Non-pigmented ciliary epithelial cell (primary cell): Measurements from ENCODE around the gene ATP6V0B.

ENCODE experiments used
- DNase-seq: peaks from one replicate; pipeline ENCODE4 v3.0.0-alpha.2; 2010; ENCODE audit warnings: low read depth

The ATP6V0B gene

DNA sequence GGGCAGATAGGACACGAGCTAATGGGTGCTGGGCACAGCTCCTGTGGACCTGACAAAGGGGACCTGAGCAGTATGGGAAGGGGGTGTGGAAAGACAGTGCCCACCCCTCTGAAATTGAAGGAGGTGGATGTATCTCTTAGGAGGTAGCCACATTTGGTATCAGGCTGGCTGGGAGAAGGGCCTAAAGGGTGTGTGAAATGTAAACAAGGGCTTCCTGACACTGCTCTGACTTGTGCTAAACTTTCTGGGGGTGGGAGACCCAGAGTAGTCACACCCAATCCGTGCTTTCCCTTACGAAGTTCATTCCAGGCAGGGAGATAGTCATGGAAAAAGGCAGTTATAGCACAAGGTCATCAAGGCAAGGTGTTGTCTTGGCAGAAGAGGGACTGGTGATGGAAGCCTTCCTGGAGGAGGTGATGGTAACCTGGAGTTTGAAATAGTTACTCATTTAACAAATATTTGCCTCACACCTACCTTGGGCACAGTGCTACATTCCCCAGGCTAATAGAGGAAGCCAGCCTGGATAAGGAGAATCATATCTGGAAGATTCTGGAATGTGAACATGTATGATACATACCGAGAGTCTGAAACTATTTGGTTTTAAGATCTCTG, 11.3 kb downstream of the ATP6V0B start:
- DNase-seq: no peak

DNA sequence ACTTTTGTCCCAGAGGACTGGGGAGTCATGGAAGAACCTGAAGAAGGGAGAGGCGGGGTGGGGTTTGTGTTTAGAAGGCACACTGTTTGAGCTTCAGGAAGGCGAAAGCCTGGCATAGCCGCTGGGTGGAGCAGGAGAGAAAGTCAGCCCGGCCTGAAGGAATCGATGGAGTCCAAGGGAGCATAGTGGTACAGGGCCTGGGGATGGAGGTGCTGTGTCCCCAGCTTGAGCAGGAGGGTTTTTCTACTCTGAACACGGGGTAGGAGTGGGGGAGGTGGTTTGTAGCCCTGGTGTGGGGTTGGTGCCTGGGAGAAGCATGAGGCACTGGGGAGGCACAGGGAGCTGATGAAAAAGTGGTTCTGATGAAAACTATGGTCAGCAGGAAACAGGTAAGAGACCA, 12.0 kb downstream of the ATP6V0B start:
- DNase-seq: no peak

DNA sequence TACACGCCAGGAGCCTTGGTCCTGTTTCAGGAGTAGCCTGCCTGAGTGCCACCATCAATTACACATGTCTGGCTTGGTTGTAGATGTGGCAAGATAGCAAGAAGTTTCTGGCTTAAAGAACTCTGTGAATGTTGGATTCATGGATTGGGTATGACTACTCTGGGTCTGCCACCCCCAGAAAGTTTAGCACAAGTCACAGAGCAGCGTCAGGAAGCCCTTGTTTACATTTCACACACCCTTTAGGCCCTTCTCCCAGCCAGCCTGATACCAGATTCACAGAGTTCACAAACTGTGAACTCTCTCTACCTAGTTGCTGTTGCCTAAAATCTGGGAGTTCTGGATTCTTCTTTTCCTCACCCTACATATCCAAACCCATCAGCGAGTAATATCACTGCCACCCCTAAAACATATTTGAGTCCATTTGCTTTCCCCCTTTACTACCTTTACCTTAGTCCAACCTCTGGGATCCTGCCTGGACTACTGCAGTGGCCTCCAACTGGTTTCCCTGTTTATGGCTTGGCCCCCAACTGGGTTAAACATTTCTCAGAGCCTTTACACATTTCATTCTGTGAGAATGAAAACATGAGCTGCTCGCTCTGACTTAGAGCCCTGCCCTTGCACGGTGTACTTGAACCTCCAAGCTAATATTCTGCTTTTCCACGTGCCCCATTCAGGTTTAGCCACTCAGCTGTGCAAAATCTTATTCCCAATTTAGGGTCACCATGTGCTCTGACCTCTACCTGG, 12.6 kb downstream of the ATP6V0B start:
- no peak for DNase-seq

DNA sequence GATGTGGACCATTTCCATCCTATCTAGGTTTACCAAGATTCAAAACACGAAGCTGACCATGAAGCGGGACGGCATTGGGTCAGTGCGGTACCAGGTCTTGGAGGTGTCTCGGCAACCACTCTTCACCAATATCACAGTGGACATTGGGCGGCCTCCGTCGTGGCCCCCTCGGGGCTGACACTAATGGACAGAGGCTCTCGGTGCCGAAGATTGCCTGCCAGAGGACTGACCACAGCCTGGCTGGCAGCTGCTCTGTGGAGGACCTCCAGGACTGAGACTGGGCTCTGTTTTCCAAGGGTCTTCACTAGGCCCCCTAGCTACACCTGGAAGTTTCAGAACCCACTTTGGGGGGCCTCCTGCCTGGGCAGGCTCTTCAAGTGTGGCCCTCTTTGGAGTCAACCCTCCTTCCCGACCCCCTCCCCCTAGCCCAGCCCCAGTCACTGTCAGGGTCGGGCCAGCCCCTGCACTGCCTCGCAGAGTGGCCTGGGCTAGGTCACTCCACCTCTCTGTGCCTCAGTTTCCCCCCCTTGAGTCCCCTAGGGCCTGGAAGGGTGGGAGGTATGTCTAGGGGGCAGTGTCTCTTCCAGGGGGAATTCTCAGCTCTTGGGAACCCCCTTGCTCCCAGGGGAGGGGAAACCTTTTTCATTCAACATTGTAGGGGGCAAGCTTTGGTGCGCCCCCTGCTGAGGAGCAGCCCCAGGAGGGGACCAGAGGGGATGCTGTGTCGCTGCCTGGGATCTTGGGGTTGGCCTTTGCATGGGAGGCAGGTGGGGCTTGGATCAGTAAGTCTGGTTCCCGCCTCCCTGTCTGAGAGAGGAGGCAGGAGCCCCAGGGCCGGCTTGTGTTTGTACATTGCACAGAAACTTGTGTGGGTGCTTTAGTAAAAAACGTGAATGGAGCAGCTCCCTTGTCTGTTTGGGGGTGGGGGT, 15.8 kb downstream of the ATP6V0B start:
- DNase-seq: no peak

DNA sequence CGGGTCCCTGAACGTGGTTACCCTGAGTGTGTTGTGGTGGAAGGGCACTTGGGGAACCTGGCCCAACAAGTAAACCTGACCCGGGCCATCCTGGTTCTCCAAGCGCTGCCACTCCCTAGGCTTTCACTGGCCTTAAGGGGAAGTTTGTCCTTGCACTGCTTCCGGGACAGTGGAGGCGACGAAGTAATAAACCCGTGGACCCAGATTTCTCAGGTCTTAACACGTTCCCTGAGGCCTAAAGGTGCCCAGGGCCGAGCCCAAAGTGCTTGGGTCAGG, 16.4 kb downstream of the ATP6V0B start:
- no peak for DNase-seq

DNA sequence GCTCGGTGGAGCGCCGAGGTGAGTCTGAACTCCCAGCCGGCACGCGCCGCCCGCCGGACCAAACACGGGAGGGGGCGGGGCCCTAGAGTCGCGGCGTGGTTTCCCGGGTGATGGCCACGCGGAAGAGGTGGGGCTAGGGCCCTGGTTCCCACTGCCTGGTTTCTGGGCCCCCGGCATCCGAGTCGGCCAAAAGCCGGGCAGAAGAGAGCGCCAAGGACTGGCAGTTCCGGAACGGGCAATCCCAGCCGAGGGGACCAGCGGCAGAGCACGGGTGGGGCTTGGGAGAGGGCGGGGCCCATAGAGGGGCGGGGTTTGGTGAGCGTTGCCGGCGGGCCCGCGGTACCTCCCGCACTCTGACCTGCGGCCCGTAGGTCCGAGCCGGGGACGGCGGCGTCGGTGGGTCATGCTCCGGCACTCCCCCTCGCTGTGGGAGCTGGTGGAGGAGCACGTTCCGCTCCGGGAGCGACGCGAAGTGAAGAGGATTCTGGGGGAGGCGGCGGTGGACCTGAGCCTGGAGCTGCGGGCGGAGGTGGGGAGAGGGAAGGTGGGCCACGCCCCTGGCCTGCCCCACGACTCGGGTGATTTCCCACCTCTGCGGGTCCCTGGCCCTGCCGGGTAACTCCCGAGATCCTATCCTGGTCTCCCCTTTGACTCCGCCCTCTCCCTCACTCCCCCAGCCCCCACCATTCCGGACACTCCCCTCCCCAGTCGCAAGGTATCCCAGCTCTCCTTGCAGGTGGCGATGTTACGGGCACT, 16.9 kb downstream of the ATP6V0B start, which contains the start of gene CCDC24:
Gene CCDC24, plus strand, starts transcription at position 124 of the 756 bp plus-strand sequence. Its CDS starts 280 bp downstream, at position 404.
- DNase-seq: no peak

DNA sequence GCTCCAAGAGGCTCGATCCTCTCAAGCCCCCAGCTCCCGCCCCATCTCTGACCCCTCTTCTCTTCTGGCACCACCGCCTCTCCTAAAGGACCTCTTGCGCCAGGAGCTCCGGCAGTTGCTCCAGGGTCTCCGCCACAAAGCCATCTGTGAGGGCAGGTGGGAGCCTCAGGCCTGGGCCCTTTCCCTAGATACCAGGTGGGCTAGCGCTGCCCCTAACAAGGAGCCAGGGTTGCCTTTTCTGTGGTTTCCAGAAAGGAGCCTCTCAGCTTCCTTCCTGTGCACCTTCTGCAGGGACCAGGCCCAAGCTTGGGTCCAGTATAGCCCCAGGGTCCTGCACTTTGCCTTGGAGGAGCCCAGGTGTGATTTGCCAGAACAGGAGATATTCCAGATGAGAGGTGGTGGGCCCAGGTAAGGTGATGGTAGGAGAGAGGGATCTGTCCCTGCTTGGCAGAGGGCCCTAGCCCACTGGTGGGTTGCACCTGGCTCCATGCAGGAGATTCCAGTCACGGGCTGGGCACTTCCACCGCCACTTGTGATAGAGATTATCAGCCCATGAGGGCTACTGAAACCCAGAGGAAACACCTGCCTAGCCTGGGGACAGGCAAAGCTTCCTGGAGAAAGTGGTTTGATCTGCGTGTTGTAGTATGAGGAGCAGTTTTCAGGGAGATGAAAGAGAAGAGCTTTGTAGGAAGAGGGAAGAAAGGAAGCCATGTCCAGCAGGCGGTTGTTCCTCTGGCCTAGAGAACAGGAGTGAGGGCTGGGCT, 17.7 kb downstream of the ATP6V0B start:
- no peak for DNase-seq

DNA sequence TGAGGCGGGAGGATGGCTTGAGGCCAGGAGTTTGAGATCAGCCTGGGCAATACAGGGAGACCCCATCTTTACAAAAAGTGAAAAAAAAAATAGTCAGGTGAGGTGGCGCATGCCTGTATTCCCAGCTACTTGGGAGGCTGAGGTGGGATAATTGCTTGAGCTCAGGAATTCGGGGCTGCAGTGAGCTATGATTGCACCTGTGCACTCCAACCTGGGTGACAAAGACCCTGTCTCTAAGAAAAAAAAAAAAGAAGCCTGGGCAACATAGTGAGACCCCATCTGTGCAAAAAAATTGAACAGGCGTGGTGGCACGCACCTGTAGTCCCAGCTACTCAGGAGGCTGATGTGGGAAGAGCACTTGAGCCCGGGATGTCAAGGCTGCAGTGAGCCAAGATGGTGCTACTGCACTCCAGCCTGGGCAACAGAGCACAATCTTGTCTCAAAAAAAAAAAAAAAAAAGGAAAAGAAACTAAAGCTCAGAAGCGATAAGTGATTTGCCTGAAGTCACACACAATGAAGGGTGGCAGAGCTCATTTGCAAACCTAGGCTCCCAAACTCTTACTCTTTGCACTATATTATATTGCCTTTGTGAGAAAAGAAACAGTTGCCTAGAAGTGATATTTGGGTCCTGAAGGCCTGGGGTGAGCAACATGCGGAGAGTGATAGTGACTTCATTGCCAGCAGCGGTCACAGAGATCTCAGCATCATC, 18.6 kb downstream of the ATP6V0B start:
- no peak for DNase-seq

DNA sequence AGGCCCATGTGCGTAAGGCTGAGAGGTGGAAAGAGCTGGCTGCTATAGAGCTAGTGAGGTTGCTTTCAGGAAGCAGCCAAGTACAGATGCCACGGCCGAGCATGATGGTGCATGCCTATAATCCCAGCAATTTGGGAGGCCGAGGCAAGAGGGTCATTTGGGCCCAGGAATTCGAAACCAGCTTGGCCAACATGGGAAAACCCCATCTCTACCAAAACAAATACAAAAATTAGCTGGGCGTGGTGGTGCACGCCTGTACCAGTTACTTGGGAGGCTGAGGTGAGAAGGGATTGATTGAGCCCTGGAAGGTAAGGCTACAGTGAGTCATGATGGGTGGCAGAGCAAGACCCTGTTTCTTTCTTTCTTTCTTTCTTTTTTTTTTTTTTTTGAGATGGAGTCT, 19.3 kb downstream of the ATP6V0B start:
- DNase-seq: no peak

DNA sequence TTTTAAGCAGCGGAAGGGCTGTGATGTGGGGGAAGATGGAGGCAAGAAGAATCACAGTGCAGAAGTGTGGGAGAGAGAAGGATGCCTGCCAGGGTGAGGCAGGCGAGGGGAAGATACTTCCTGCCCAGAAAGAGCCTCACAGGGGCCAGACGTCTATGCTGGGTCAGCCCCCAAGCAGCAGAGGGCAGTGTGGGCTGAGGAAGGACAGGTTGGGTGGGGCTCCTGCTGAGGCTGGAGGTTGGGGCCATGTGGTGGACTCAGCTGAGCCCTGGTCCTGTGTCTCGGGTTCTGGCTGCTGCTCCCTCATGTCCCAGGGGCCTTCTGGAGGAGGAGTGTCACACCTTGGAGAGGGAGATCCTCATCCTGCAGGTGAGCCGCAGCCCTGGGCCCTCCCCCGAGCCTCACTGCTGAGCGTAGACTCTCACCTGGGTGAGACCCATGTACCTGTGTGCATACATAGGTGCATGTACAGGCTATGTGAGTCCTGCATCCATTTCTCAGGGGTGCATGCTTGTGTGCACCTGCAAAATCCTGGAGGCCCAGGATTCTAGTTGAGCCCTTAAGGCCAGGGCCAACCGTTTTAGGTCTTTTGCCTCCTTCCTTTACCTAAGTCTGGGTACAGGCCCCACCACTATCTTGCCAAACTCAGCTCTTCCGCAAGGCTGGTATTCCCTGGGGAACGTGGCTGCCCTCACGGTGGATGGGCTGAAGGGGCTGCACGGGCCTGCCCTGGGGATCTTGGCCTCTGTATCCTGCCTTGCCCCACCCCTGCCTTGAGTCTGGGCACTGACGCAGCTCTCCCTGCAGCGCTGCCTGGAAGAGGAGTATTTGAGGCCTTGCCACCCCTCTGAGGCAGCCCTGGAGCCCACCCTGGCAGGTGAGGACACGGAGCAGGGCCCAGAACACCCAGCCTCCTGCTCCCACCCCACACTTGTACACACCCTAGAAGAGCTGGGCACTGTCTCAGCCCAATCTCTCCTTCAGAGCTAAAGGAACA, 20.3 kb downstream of the ATP6V0B start:
- DNase-seq: no peak

DNA sequence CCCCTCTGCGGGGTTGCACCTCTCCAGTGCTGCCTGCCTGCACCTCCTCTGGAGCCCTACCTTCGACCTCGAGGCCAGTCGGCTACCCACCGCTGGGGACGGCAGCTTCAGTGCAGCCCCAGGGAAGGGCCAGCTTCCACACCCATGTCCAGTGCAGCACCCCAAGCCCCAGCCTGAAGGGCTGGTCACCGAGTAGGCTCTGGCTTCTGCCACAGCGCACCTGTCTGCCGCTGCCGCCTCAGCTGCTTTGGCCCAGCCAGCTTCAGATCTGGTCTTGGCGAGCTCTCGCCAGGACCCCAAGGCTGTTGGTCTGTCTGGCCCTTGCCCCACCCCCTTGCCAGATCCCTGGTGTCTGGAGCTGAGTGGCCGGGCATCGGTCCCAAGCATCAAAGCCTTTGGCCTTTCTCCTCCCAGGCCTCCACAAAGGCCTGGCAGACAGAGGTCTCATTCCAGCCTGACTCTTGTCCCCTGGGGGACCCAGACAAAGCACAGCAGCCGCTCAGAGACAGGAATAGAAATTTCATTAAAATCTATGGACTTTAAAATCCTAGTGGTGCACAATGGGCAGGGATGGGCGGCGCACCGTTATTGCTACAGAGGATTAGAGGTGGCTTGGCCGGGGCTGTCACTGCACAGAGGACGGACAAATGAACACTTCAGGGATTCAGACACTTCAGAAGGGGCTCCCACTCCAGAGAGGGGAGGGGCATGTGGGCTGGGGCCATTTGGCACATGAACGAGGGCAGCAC, 21.4 kb downstream of the ATP6V0B start:
- no peak for DNase-seq

DNA sequence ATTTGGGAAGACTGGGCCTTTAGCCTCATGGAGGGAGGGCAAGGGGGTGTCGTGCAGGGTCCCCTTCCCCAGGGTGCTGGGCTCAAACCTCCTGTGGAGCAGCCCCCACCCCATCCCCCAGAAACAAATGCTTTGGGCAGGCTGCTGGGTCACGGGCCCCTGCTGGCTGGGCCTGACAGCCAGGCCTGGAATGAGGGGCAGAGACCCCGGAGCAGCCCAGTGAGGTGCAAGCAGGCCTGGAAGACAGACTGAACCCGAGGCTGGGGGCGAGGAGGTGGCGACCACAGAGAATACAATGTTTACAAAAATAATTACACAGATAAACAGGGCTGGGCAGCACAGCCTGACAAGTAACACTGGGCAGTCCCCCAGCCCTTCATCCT, 22.0 kb downstream of the ATP6V0B start:
- DNase-seq: no peak

DNA sequence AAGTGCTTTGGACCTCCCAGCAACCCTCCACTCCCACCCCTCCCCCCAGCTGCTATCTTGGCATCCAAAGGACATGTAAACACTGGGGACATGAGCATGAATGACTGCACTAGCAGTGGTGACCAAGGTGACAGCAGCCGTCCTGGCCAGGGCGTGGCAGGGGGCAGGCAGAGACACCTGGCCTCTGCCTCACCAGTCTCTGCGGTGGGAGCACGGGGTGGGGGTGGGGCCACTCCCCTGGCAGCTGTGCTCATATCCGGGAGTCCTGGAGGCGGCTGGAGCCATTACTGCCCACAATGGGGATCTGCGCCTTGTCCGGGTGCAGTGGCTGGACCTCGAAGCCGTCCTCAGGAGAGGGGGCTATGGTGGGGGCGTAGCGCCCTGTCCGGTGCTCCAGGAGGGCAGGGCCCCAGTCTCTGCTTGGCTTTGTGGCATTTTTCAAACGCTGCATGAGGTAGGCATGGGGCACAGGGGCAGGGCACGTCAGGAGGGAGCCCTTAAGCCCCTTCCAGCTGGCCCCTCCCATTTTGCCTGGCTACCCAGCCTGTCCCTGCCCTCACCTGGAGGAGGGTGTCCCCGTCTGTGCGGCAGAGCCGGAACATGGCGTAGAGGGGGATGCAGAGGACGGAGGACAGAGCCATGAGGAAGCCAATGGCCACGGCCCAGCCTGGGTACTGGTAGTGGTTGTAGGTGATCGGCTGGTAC, 22.7 kb downstream of the ATP6V0B start:
- no peak for DNase-seq

DNA sequence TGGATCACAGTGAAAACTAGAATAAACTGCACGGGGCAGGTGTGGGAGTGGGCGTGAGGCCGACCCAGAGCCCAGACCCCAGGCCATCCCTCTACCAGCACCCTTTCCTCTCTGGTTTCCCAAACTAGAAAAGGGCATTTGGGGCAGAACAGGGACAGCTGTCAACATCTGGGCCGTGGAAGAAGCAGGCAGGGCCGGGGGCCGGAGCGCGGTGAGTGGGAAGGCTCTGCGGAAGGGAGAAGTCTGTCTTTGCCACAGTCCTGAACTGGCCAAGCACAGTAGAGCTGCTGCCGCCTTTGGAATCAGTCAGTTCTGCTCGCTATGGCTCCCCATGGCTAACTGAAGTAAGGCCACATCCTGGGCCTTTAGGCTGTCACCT, 23.2 kb downstream of the ATP6V0B start:
- no peak for DNase-seq

DNA sequence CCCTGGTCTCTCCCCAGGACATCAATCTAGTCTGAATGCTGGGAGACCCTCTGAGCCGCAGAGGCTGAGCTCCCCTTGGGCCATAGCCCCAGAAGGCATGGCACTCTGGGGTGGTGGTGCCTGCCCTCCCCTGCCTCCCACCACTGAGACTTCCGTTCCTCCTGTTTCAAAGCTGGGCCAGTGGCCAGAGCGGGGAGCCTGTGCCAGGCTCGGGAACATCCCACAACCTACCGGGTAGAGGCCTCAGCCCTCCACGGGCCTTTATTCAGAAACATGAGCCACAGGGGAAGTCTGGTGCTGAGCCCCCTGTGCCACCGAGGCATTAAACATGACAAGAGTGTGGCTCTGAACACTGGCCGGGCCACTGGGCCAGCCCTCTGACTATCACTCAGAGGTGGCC, 24.7 kb downstream of the ATP6V0B start:
- DNase-seq: no peak

DNA sequence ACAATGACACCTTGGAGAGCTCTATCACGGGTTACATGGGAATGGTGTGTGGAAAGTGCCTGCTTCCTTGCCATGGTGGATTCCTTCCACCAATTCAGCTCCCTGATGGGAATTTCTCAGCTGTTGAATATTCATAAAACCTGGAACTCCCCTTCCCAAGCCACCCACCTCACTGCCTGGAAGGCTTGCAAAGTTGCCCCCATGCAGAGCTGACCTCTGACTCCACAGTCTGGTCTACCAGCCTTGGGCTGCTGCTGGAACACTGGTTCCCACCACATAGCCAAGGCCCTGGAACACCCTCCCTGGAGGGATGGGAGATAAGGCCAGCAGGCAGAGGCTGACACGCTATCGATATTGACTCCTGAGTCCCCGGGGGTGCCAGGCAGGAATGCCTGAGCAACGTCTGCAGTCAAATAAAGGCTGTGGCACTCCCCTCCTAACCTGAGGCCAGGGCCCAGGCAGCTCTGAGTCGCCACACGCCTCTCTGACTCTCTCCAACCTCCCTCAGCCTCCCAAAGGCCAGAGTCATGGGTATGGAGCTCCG, 25.4 kb downstream of the ATP6V0B start:
- DNase-seq: no peak

DNA sequence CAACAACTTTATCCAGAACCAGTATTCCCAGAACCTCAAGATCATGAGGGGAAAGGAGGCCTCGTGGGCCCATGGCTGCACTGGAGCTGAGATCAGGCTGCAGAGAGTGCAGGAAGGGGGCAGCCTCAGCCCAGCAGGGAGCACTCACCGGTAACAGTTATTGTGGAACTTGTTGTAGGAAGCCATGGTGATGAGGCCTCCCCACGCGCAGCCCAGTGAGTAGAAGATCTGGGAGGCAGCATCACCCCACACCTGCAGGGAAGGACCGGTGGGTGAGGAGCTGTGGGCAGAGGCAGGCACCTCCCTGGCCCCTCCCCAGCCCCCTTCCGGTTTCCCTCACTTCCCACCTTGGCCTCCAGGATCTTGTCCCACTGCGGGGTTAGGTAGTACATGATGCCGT, 27.4 kb downstream of the ATP6V0B start:
- DNase-seq: no peak

DNA sequence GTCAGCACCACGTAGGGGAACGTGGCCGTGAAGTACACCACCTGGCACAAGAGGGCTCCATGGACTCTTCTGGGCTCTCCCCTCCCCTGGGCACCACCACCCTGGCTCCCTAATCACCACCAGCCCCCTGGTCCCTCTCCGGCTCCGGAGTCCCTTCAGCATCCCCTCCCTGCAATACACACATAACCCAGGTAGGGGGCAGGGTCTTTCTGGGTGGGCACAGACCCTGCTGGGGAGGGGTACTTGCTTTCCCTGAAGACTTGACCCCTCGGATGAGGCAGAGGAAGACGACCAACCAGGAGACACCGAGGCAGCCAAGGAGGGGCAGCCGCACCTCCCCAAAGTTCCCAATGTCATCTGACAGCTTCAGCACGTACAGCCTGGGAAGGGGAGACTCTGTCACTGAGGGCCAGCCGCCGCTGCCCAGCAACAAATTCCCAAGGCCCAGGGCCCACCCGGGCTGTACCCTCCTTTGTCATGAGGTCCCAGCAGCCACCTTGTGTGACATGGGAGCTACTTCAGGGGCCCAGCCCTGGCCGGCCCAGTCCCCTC, 27.9 kb downstream of the ATP6V0B start:
- DNase-seq: no peak
